Peyer's patch (tissue), 4 donors: ENCODE measurements around the gene HLA-DQB2. TPM values are rescaled to one million over a fixed set of nuclear protein-coding genes. Genes with fewer than 3 reads are reported as not detected.

Source experiments
- DNase-seq, 3 donors: peaks; one replicate each; pipeline ENCODE4 v3.0.0-alpha.2; 2017 to 2019
- H3K27ac ChIP-seq, 4 donors: fragments of 200-600 bp; sonication (generic); one replicate each; pipeline ENCODE4 v1.5.1; 2016 to 2019
- H3K27me3 ChIP-seq, 2 donors: fragments of 200-600 bp; sonication (generic); one replicate each; pipeline ENCODE4 v1.5.1; 2019
- H3K36me3 ChIP-seq, 3 donors: fragments of 200-600 bp; sonication (generic); one replicate each; pipeline ENCODE4 v1.5.1; 2016 to 2019
- H3K4me1 ChIP-seq, 4 donors: fragments of 200-600 bp; sonication (generic); one replicate each; pipeline ENCODE4 v1.5.1; 2016 to 2019
- H3K4me3 ChIP-seq, 4 donors: fragments of 200-600 bp; sonication (generic); 1 replicate in 3 of 4; 2 replicates in 1 of 4; pipeline ENCODE4 v1.5.1; 2016 to 2019; ENCODE audit warnings: mild to moderate bottlenecking in 1 of 4
- H3K9me3 ChIP-seq, 4 donors: fragments of 200-600 bp; sonication (generic); one replicate each; pipeline ENCODE4 v1.5.1; 2016 to 2019; ENCODE audit warnings: mild to moderate bottlenecking in 1 of 4
- CTCF ChIP-seq, 6 experiments: fragments of 450-650 bp in 4 of 6; fragments of 200-600 bp in 2 of 6; sonication (generic) in 1 of 6; IDR thresholded peaks; one replicate each; pipeline ENCODE4 v1.5.1; 2017 to 2019; ENCODE audit warnings: antibody characterized with exemption in 6 of 6, mild to moderate bottlenecking in 3 of 6, moderate library complexity in 1 of 6
- POLR2A ChIP-seq, 2 donors: fragments of 450-650 bp; IDR thresholded peaks; one replicate each; pipeline ENCODE4 v1.5.1; 2017; ENCODE audit warnings: antibody characterized with exemption in 2 of 2, mild to moderate bottlenecking in 2 of 2, moderate library complexity in 2 of 2
- total RNA-seq, 4 donors: library from RNA; depleted of rRNA; stranded (reverse); fragments of >200 nt; gene quantifications; one replicate each; pipeline ENCODE4 v1.1.0, GENCODE V29; 2016

Gene HLA-DQB2
- total RNA-seq, 4 donors from 2014 or later = not detected

GRCh38 chr6:32799168-32799567 lies 35.8 kb upstream of the HLA-DQB2 start:
- H3K27me3 ChIP-seq = no peaks in the 10 kb centered on the region
- TF ChIP-seq POLR2A (IDR thresholded peaks at IDR 0.05) (no peak), CTCF (IDR thresholded peaks at IDR 0.05) (no peak)
- H3K27ac ChIP-seq = no peak overlapping the region
- no peaks in the 10 kb centered on the region for H3K36me3 ChIP-seq
- no peak overlapping the region for H3K4me3 ChIP-seq
- H3K4me1 ChIP-seq = no peaks in the 10 kb centered on the region
- DNase-seq = no peak
- no peaks in the 10 kb centered on the region for H3K9me3 ChIP-seq

- H3K27me3 ChIP-seq = no peaks in the 10 kb centered on the region
- peak overlapping the region in 3 of 4 donors; percentile 1 to 14 (median 8) for H3K4me3 ChIP-seq
Measured at GRCh38 chr6:32796848-32797776, 33.8 kb upstream of the HLA-DQB2 start.

GRCh38 chr6:32794510-32794909 lies 31.2 kb upstream of the HLA-DQB2 start:
- Histone ChIP-seq H3K27ac (no peak overlapping the region), H3K4me3 (no peak overlapping the region), H3K36me3 (no peaks in the 10 kb centered on the region), H3K4me1 (no peaks in the 10 kb centered on the region), H3K27me3 (no peaks in the 10 kb centered on the region), H3K9me3 (no peaks in the 10 kb centered on the region)
- DNase-seq = no peak
- TF ChIP-seq CTCF (IDR thresholded peaks at IDR 0.05) (no peak), POLR2A (IDR thresholded peaks at IDR 0.05) (no peak)

More at GRCh38 chr6:32796848-32797776, 33.8 kb upstream of the HLA-DQB2 start:
- Histone ChIP-seq H3K4me1 (no peaks in the 10 kb centered on the region), H3K36me3 (no peaks in the 10 kb centered on the region), H3K27ac (peak overlapping the region in 1 of 4 donors; percentile 11), H3K9me3 (no peaks in the 10 kb centered on the region)
- TF ChIP-seq POLR2A (IDR thresholded peaks at IDR 0.05) = no peak
- TF ChIP-seq CTCF (IDR thresholded peaks at IDR 0.05) = peak; percentile 87 to 98 (median 90)
- peak; percentile 80 to 93 (median 89) for DNase-seq

DNA sequence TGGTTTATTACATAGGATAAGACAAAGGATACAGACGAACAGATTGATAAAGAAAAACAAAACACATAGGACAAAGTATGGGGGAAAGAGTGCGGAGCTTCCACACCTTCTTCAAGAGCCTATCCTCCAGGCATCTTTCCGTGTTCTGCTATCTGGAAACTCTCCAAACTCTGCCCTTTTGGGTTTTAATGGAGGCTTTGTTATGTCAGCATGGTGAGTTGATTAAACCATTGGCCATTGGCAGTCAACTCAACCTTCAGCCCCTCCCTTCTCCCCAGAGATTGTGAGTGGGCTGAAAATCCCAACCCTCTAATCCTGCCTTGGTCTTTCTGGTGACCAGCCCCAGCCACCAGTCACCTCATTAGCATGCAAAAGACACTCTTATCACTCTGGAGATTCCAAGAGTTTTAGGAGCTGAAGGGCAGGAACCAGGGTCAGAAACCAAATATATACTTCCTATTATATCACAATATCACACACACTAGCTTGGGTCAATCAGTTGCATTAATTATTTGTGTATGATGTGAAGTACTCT lies 29.6 kb upstream of the HLA-DQB2 start:
- H3K27me3 ChIP-seq = no peaks in the 10 kb centered on the region
- H3K27ac ChIP-seq = no peak overlapping the region
- H3K9me3 ChIP-seq = no peaks in the 10 kb centered on the region
- TF ChIP-seq POLR2A (IDR thresholded peaks at IDR 0.05) (no peak), CTCF (IDR thresholded peaks at IDR 0.05) (no peak)
- H3K36me3 ChIP-seq = no peaks in the 10 kb centered on the region
- no peaks in the 10 kb centered on the region for H3K4me1 ChIP-seq
- DNase-seq = no peak
- no peak overlapping the region for H3K4me3 ChIP-seq

DNA sequence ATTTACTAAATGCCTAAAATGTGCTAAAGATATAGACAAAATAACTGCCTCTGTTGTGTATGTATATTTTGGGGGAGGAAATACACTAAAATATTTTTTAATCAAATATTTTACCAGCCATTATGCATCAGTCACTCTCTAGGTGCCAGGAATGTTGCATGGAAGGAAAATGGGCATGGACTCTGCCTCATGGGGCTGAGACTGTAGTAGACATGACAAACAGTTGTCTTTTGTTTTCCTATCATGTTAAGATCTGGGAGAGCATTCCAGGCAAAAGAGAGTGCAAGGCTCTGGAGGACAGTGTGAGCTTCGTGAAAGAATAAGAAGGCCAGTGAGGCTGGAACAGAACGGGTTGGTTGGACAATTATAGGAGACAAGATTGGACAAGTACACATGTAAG lies 27.0 kb upstream of the HLA-DQB2 start:
- no peaks in the 10 kb centered on the region for H3K36me3 ChIP-seq
- no peaks in the 10 kb centered on the region for H3K9me3 ChIP-seq
- no peak overlapping the region for H3K4me3 ChIP-seq
- TF ChIP-seq CTCF (IDR thresholded peaks at IDR 0.05) = no peak
- no peak for TF ChIP-seq POLR2A (IDR thresholded peaks at IDR 0.05)
- no peaks in the 10 kb centered on the region for H3K4me1 ChIP-seq
- H3K27me3 ChIP-seq = no peaks in the 10 kb centered on the region
- no peak for DNase-seq
- no peak overlapping the region for H3K27ac ChIP-seq
